KOPT-K1 (cell line): ENCODE data around the gene ATP8B4.

Experiments used
- H3K27ac ChIP-seq: fragments of 200-600 bp; sonication (generic); 2 replicates; pipeline ENCODE4 v1.5.1; 2016; ENCODE audit warnings: antibody characterized with exemption, mild to moderate bottlenecking, low read depth, low read length; ENCODE audit not compliant: poor library complexity, severe bottlenecking
- H3K36me3 ChIP-seq: fragments of 200-600 bp; sonication (generic); 2 replicates; pipeline ENCODE4 v1.5.1; 2017; ENCODE audit warnings: antibody characterized with exemption, mild to moderate bottlenecking, low read length, moderate library complexity; ENCODE audit not compliant: insufficient read depth
- H3K9me3 ChIP-seq: fragments of 200-600 bp; sonication (generic); 2 replicates; pipeline ENCODE4 v1.5.1; 2017; ENCODE audit warnings: antibody characterized with exemption, low read length, mild to moderate bottlenecking; ENCODE audit not compliant: insufficient read depth, poor library complexity, severe bottlenecking

Gene ATP8B4

DNA sequence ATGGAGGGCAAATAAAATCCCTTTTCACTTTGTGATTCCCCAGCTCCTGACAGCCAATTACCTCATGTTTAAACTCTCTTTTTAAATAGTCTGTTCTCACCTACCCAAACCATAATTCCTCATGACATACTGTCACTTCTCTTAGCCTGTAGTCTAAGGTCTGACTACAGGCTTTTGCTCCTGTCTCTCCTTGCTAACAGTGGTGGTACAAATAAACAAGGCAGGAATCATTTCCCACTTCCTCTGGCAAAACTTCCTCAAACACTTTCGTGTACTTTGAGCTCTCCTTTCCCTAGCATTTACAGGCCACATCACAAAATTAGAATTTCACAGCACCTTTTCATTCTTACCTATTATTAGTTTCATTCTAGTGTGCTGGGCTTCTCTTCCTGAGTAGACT is 51.8 kb downstream of the ATP8B4 start:
- Histone ChIP-seq H3K9me3 (no peaks in the 10 kb centered on the region), H3K36me3 (no peaks in the 10 kb centered on the region), H3K27ac (no peak overlapping the region)

DNA sequence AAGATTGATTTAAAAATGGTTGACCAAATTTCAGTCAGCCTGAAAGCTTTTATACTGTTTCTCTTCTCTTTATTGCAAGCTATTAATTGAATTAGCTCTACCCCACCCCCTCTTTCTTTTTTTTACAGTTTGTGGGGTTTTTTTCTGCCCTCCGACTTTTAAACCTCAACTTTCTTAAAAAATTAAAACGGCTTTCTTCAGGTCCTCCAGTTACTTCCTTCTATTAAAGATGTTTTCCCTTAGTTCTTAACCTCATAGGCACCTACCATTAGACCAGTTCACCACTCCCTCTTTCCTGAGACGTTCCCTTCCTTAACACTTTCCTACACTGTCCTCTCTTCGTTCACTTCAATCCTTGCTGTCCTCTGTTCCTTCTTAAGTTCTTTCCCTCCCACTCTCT is 52.4 kb downstream of the ATP8B4 start:
- no peak overlapping the region for H3K27ac ChIP-seq
- H3K9me3 ChIP-seq = no peaks in the 10 kb centered on the region
- H3K36me3 ChIP-seq = no peaks in the 10 kb centered on the region

DNA sequence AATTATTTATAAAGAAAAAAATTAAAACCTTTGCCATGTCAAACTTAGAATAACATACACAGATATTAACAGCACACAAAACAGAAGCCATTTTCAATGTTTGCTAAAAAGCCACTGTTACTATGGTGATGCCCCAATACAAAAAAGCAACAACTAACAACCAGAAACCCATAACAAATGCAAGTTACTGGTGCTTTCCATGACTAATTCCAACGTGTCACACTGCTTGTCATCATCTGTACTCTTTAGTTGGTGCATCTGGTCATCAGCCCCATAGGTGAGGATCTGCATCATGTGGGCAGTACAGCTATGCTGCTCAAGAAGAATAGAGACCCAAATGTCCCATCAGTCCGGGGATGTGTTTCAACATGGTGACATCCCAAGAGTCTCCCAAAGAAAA is 52.8 kb downstream of the ATP8B4 start:
- no peak overlapping the region for H3K27ac ChIP-seq
- no peaks in the 10 kb centered on the region for H3K36me3 ChIP-seq
- H3K9me3 ChIP-seq = no peaks in the 10 kb centered on the region

DNA sequence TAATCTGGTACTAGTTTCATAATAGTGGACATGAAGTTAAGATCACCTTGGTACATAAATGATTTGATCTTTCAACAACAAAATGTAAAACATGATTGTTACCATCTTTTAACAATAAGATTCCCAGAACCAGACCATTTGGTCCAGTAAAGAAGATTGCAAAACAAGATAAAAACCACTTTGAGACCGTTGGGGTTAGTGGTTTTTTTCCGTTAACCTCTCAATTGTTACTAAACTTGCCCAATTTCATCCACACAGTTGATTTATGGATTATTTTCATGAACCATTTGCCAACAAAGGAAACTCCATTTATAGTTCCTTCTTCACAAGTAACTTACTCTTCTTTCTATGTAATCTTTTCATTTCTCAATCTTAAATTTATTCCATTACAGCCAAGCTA is 53.8 kb downstream of the ATP8B4 start:
- Histone ChIP-seq H3K9me3 (no peaks in the 10 kb centered on the region), H3K36me3 (no peaks in the 10 kb centered on the region), H3K27ac (no peak overlapping the region)

DNA sequence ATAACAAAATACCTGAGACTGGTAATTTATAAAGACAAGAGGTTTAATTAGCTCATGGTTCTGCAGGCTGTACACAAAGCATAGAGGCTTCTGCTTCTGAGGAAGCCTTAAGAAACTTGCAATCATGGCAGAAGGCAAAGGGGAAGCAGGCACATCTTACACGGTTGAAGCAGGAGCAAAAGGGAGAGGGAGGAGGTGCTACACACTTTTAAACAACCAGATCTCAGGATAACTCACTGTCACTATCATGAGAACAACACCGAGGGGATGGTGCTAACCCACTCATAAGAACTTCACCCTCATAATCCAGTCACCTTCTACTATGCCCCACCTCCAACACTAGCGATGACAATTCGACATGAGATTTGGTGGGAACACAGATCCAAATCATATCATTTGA is 54.4 kb downstream of the ATP8B4 start:
- H3K9me3 ChIP-seq = no peaks in the 10 kb centered on the region
- no peak overlapping the region for H3K27ac ChIP-seq
- H3K36me3 ChIP-seq = no peaks in the 10 kb centered on the region

DNA sequence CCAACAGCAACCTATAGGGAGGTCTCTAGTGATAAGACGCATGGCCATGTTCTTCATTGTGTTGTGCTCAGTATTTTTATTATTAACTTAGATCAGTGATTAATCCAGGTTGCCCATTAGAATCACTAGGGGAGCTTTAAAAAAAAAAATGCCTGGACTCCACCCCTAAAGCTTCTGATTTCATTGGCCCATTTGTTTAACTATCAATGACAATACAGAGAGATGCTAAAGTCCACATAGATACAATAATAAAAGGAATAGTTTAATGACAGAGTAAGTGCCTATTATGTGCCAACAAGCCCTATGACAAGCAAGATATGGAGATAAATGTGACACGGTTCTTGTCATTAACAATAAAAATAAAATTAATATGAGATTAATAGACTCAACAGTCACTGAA is 55.8 kb downstream of the ATP8B4 start:
- Histone ChIP-seq H3K9me3 (no peaks in the 10 kb centered on the region), H3K36me3 (no peaks in the 10 kb centered on the region), H3K27ac (no peak overlapping the region)

DNA sequence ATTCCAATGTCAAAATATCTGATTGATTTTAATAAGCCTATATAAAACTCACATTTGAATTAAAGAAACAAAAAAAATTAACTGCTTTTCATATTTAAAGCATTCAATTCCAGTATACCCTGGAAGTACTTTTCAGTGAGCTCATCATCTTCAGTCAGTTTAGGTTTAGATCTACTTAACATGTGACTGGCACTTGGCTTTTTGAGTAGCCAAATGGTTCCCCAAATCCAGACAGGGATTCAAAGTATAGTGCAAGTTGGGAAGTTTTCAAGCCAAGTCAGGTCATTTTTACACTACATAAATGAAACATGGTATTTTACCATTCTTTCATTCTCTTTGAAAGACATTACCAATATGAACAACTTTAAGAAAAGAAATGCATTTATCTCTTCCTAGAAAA is 57.5 kb downstream of the ATP8B4 start:
- Histone ChIP-seq H3K9me3 (no peaks in the 10 kb centered on the region), H3K36me3 (no peaks in the 10 kb centered on the region), H3K27ac (no peak overlapping the region)

DNA sequence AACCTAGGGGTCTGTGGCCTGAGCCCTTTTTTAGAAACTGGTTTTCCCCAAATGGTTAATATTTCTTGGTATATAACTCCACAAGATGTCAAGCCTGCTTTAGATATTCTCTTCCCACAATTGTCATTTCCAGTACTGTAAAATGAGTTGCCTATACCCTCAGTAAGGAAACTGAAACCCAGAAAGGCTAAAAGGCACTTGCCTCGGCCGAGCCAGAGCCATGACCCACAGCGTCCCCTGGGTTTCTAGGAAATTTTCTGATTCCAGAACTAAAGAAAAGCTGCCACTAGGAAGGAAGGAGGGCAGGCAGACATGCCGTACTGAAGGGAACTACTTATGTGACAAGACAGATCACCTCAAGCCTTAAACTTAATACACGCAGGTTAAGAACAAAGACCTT is 59.1 kb downstream of the ATP8B4 start:
- Histone ChIP-seq H3K36me3 (no peaks in the 10 kb centered on the region), H3K9me3 (no peaks in the 10 kb centered on the region), H3K27ac (no peak overlapping the region)

DNA sequence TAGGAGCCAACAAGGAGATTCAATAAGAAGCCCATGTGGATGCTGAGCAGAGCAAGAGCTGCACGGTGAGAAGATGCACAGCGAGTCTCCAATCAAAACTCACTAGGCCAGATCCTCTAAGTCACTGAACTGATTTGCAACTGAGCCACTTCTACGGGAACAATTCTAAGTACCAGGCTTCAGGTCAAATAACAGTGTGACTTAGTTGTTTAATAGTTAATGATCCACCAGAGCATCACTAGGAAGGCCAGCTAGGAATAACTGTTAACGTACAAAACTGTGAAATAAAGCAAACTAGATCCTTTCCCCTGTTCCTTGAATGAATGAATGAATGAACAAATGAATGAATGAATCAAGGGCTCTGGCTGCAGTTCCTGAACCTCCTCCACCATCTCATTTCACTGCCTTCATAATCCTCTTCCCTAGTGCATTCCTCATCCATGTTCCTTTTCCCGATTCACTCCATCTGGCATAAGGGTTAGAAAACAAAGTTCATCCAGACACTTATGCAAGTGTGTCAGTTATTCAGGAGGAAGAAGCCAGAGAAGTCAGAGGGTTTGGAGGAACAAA is 59.7 kb downstream of the ATP8B4 start:
- H3K9me3 ChIP-seq = no peaks in the 10 kb centered on the region
- no peaks in the 10 kb centered on the region for H3K36me3 ChIP-seq
- H3K27ac ChIP-seq = no peak overlapping the region

DNA sequence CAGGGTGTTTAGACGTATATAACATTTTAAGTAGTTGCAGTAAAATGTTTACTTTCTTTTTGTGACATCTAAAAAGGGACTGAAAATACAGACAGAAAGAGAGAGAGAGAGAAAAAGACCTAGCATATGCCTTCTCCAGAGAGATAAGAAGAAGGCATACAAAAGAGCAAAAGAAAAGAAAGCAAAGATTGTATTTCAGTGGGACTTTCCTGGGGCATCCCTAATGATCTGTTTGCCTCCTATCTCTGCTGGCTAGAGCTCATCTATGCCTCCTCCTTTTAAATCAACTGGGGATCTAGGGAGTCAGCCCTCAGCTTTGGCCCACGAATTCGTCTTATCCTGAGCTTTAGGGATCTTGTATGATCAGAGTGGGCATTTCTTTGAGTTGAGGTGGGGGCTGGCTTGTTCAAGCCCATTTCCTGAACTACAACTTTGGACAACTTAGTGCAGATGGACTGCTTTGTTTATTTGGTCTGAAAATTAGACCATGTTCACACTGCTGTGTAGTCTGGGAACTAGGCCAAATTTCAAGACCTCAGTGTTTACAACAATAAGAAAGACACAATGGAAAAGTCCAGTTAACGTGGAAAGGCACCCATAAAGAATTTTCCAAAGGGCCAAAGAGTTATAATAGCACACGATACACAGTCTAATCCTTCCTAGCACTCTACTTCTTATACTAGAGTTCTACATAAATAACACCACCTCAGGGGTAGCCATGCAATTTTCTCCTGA is 61.0 kb downstream of the ATP8B4 start:
- no peaks in the 10 kb centered on the region for H3K9me3 ChIP-seq
- H3K36me3 ChIP-seq = no peaks in the 10 kb centered on the region
- no peak overlapping the region for H3K27ac ChIP-seq

DNA sequence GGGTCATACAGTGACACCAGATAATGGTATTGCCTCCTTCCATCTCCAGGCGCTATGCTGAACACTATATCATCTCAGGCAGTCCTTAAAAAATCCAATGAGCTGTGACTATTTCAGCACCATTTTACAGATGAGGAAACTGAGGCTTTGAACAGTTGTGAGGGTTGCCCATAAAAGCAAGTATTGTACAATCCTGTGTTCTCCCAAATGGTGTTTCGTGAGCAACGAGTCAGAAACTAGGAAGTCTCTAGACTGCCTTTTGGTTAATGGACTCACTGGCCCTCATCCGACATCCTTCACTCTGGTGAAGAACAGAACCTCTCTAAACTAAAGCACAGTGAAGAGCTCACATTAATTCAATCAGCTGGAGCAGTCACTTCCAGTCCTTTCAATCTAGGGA is 61.8 kb downstream of the ATP8B4 start:
- Histone ChIP-seq H3K27ac (no peak overlapping the region), H3K36me3 (no peaks in the 10 kb centered on the region), H3K9me3 (no peaks in the 10 kb centered on the region)

DNA sequence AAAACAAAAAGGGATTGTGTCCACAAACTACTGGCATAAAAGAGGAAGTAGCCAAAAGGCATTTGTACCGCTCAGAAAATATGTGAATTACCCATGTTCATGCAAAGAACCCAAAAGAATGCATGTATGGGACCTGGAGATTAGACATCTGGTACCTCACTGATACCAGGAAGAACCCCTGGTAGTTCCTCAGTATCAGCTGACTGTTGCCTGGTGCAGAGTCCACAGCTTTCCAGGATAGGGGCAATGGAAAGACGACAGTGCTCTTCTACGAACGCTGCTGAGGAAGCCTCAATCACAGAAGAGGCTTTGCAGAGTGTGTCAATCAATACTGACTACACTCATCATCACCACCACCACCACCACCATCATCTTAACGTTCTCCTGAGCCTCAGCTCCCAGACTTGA is 63.3 kb downstream of the ATP8B4 start:
- H3K36me3 ChIP-seq = no peaks in the 10 kb centered on the region
- no peaks in the 10 kb centered on the region for H3K9me3 ChIP-seq
- no peak overlapping the region for H3K27ac ChIP-seq

DNA sequence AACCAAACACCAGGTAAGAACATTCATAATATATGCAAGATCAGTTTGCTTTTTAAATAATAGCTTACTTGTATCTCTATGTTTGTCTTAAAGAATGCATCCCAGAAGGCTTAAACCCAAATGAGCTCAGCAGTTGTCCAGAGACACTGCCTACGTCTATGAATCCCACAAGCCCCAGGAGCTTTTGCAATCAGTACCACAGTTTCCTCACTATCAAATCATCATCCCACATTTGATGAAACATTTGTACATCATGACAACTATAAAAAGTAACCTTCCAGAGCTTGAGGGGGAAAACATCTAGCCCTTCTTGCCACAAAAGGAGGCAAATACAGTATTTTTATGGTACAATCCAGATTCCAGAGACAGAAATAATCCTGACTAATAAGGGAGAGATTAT is 63.7 kb downstream of the ATP8B4 start:
- Histone ChIP-seq H3K36me3 (no peaks in the 10 kb centered on the region), H3K27ac (no peak overlapping the region), H3K9me3 (no peaks in the 10 kb centered on the region)

DNA sequence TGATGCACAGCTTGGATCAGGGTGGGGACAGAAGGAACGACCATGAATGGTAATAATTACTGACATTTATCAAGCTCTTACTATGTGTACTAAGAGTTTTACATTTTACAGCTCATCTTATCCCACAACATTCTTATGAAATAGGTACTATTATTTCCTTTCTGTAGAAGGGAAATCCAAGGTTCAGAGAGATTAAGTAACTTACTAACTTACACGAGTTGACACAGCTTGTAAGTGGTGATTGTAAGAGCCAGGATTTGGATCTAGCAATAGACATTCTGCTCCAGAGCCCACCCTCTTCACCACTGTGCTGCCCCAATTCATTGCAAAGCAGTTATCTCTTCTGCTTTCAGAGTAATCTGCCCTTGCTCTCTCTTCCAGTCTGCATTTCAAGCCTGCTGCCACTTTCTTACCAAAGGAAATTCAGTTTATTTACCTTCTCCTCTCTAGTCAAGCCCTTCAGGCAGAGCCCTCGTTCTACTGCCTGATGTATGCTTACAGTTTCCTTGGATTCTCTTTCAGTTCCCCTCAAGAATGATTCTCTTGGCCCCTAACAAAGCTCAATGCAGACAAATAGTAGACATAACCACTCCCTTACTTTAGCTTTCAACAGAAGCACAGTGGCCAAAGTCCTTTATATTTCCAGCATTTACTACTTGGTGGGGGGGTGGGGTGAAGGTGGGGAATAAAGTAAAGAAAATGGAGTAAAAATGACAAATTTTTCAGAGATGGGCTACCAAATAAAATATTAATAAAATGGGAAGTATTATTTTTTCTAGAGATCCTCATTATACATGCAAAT is 65.8 kb downstream of the ATP8B4 start:
- Histone ChIP-seq H3K36me3 (no peaks in the 10 kb centered on the region), H3K27ac (no peak overlapping the region), H3K9me3 (no peaks in the 10 kb centered on the region)

DNA sequence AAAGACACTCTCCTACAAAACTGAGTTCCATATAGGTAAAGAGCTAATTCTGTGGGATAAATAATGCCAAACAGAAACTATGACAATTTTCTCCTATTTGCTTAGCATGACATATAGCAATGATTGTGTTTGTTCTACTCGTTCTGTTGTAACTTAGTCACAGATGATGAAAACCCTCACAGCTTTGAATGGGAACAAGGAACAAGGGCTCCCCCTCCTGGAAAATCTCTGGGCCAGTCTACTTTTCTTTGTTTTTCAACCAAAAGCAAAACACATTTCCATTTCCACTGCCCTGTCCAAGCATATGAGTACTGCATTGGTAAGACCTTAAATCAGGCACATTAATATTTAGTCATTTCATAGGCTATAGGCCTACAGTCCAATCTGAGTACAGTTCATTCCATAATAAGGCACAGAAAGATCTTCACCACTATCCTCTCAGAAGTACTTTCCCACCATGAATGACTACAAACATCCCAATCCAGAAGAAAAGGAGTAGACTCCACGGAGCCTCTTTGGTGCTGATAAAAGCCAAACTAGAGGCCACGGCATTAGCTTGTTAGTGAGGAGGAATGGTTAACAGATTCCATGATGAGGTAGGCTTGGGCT is 67.1 kb downstream of the ATP8B4 start:
- Histone ChIP-seq H3K27ac (no peak overlapping the region), H3K36me3 (no peaks in the 10 kb centered on the region), H3K9me3 (no peaks in the 10 kb centered on the region)
